Lung (tissue), 12 donors: ENCODE results near the gene WDR20. TPM values are rescaled to one million over a fixed set of nuclear protein-coding genes. Genes with fewer than 3 reads are reported as not detected.

Experiments
- ATAC-seq: fragments of 200-7000 bp; cut with Tn5 transposase; one replicate; pipeline ENCODE4 v1.9.1; 2020; ENCODE audit warnings: moderate number of reproducible peaks; ENCODE audit not compliant: insufficient read depth, low FRiP score
- DNase-seq, 3 donors: peaks; one replicate each; pipeline ENCODE4 v3.0.0-alpha.2; 2013 to 2017
- H3K27ac ChIP-seq, 2 donors: one replicate each; pipeline ENCODE4 v1.5.1; 2013; ENCODE audit warnings: mild to moderate bottlenecking in 2 of 2, moderate library complexity in 2 of 2, control low read depth in 1 of 2, inconsistent platforms in 1 of 2, low read depth in 1 of 2, low read length in 1 of 2
- H3K27me3 ChIP-seq, 3 donors: one replicate each; pipeline ENCODE4 v1.5.1; 2013; ENCODE audit warnings: low read length in 2 of 3; ENCODE audit not compliant: control insufficient read depth in 3 of 3, insufficient read depth in 3 of 3
- H3K36me3 ChIP-seq, 4 donors: one replicate each; pipeline ENCODE4 v1.5.1; 2013; ENCODE audit warnings: low read length in 4 of 4, mild to moderate bottlenecking in 1 of 4, moderate library complexity in 1 of 4; ENCODE audit not compliant: control insufficient read depth in 4 of 4, insufficient read depth in 4 of 4
- H3K4me1 ChIP-seq, 5 donors: one replicate each; pipeline ENCODE4 v1.5.1; 2013; ENCODE audit warnings: low read length in 5 of 5, mild to moderate bottlenecking in 2 of 5, moderate library complexity in 1 of 5; ENCODE audit not compliant: control insufficient read depth in 5 of 5, insufficient read depth in 5 of 5
- H3K4me3 ChIP-seq: one replicate; pipeline ENCODE4 v1.5.1; 2013; ENCODE audit warnings: mild to moderate bottlenecking, control low read depth, moderate library complexity
- H3K9ac ChIP-seq, 2 donors: one replicate each; pipeline ENCODE4 v1.5.1; 2013; ENCODE audit warnings: low read length in 2 of 2, control low read depth in 1 of 2; ENCODE audit not compliant: insufficient read depth in 1 of 2
- H3K9me3 ChIP-seq, 4 donors: one replicate each; pipeline ENCODE4 v1.5.1; 2013; ENCODE audit warnings: low read length in 3 of 4, mild to moderate bottlenecking in 1 of 4, moderate library complexity in 1 of 4; ENCODE audit not compliant: control insufficient read depth in 4 of 4, insufficient read depth in 3 of 4
- CTCF ChIP-seq: IDR thresholded peaks from 2 replicates; pipeline ENCODE4 v1.5.1; 2012; ENCODE audit warnings: mild to moderate bottlenecking; ENCODE audit errors: control extremely low read depth, extremely low read depth
- WGBS, 2 donors: extraction: QIAGEN DNeasy Blood & Tissue Kit; methylation state at CpG; one replicate each; pipeline ENCODE4 v1.1.7; 2013; 5-methylcytosine and 5-hydroxymethylcytosine counted together
- polyA plus RNA-seq, 2 donors: library from polyadenylated mRNA; stranded (reverse); fragments of 200-250 nt; gene quantifications; one replicate each; pipeline ENCODE4 v1.2.1, GENCODE V29; 2013
- total RNA-seq, 2 donors: library from RNA; depleted of rRNA in 1 of 2; stranded (reverse); fragments of >200 nt in 1 of 2; gene quantifications; one replicate each; pipeline ENCODE4 v1.2.1, GENCODE V29; 2014 to 2021
- donor health status: control.
- donor health status: control.
- donor health status: Bipolar disorder and iron deficiency.
- donor health status: healthy.
- donor health status: DM: yes; HTN: yes; CAD: no.

The WDR20 gene
- total and polyA plus RNA-seq, 4 donors: 10.3 to 30.7 (median 19.7) TPM

- Histone ChIP-seq H3K9me3 (no peaks in the 10 kb centered on the region), H3K4me3 (no peak overlapping the region), H3K4me1 (peaks cover 3 to 26% (median 16%) of the 10 kb centered on the region in 5 donors), H3K9ac (no peak overlapping the region), H3K27ac (no peak overlapping the region), H3K36me3 (no peaks in the 10 kb centered on the region), H3K27me3 (no peaks in the 10 kb centered on the region)
- DNase-seq (no peak), ATAC-seq (no peak)
- no peak for TF ChIP-seq CTCF
- WGBS, 2 donors: 93 to 97% methylated on average over 3 of the region's 3 CpGs
These were observed 44.2 kb downstream of the WDR20 start for GRCh38 chr14:102183886-102184285.

GRCh38 chr14:102184316-102185035, 44.8 kb downstream of the WDR20 start:
- H3K4me1 ChIP-seq: peaks cover 3 to 26% (median 16%) of the 10 kb centered on the region in 5 donors
- ATAC-seq (no peak), DNase-seq (no peak)
- TF ChIP-seq CTCF: no peak
- no peaks in the 10 kb centered on the region for H3K9me3 ChIP-seq
- 93 to 94% methylated on average over 14 of the region's 14 CpGs for WGBS, 2 donors
- no peaks in the 10 kb centered on the region for H3K27me3 ChIP-seq
- H3K4me3 ChIP-seq: no peak overlapping the region
- H3K27ac ChIP-seq: no peak overlapping the region
- no peak overlapping the region for H3K9ac ChIP-seq
- H3K36me3 ChIP-seq: no peaks in the 10 kb centered on the region

GRCh38 chr14:102185360-102185759, 45.7 kb downstream of the WDR20 start:
- WGBS, 2 donors: 78 to 84% methylated on average over 8 of the region's 8 CpGs
- H3K4me3 ChIP-seq: no peak overlapping the region
- no peaks in the 10 kb centered on the region for H3K27me3 ChIP-seq
- DNase-seq: no peak
- ATAC-seq: no peak
- no peaks in the 10 kb centered on the region for H3K9me3 ChIP-seq
- no peaks in the 10 kb centered on the region for H3K36me3 ChIP-seq
- no peak for TF ChIP-seq CTCF
- no peak overlapping the region for H3K9ac ChIP-seq
- no peak overlapping the region for H3K27ac ChIP-seq
- H3K4me1 ChIP-seq: peaks cover 3 to 23% (median 16%) of the 10 kb centered on the region in 5 donors
